Kidney tubule cell (primary cell): Measurements from ENCODE around the gene EMC9.

Source experiments
- DNase-seq: peaks from one replicate; pipeline ENCODE4 v3.0.0-alpha.2; 2018; ENCODE audit warnings: low spot score

The EMC9 gene

GRCh38 chr14:24177041-24177825 is 35.8 kb upstream of the EMC9 start:
- no peak for DNase-seq

GRCh38 chr14:24176599-24176998 is 35.2 kb upstream of the EMC9 start:
- DNase-seq = no peak

- DNase-seq = no peak
These were observed 31.5 kb upstream of the EMC9 start for GRCh38 chr14:24172871-24173281.

GRCh38 chr14:24172261-24172860 is 31.0 kb upstream of the EMC9 start:
- DNase-seq = no peak

- peak; percentile 73 for DNase-seq
These were observed 30.2 kb upstream of the EMC9 start, which contains the start of gene REC8 for GRCh38 chr14:24171422-24172260. Gene REC8, plus strand, starts transcription at chr14:24172080. Its CDS starts 473 bp downstream, at chr14:24172553.

- DNase-seq = no peak
These were observed 26.2 kb upstream of the EMC9 start for GRCh38 chr14:24167469-24168114.

- DNase-seq = no peak
These were observed 24.4 kb upstream of the EMC9 start for GRCh38 chr14:24165785-24166184.

- no peak for DNase-seq
These were observed 23.2 kb upstream of the EMC9 start for GRCh38 chr14:24164518-24164991.

- DNase-seq = no peak
These were observed 20.7 kb upstream of the EMC9 start for GRCh38 chr14:24162093-24162492.

- DNase-seq = peak; percentile 97
These were observed 19.7 kb upstream of the EMC9 start, which contains the start of gene IRF9 for GRCh38 chr14:24160850-24161804. Gene IRF9, plus strand, starts transcription at chr14:24161265. Its CDS starts 880 bp downstream, at chr14:24162145.

GRCh38 chr14:24160499-24160849 is 19.1 kb upstream of the EMC9 start:
- DNase-seq = no peak

GRCh38 chr14:24159777-24160498 is 18.5 kb upstream of the EMC9 start:
- DNase-seq = no peak

GRCh38 chr14:24157331-24157730 is 15.9 kb upstream of the EMC9 start:
- DNase-seq = no peak

- DNase-seq = no peak
These were observed 15.4 kb upstream of the EMC9 start for GRCh38 chr14:24156840-24157239.

GRCh38 chr14:24155100-24155499 is 13.7 kb upstream of the EMC9 start:
- no peak for DNase-seq

- no peak for DNase-seq
These were observed 10.2 kb upstream of the EMC9 start for GRCh38 chr14:24151404-24152080.

- DNase-seq = no peak
These were observed 9.6 kb upstream of the EMC9 start for GRCh38 chr14:24150993-24151392.

GRCh38 chr14:24150567-24150966 is 9.2 kb upstream of the EMC9 start:
- DNase-seq = no peak

GRCh38 chr14:24150061-24150460 is 8.7 kb upstream of the EMC9 start:
- DNase-seq = no peak
